Stimulated activated CD4-positive, alpha-beta T cell treated with anti-CD3 and anti-CD28 coated beads, Interleukin-12 subunit alpha, Interleukin-12 subunit beta, amount 100 ng/mL, for 48 hours (primary cell): ENCODE measurements around the gene SOS1.
A peak's percentile ranks its signal among the peaks of the same experiment; 100 is the strongest.

Experiments
- DNase-seq, 3 donors: peaks; one replicate each; pipeline ENCODE4 v3.0.0-alpha.2; 2020; ENCODE audit warnings: low read depth in 2 of 3, low spot score in 1 of 3

The SOS1 gene

DNA sequence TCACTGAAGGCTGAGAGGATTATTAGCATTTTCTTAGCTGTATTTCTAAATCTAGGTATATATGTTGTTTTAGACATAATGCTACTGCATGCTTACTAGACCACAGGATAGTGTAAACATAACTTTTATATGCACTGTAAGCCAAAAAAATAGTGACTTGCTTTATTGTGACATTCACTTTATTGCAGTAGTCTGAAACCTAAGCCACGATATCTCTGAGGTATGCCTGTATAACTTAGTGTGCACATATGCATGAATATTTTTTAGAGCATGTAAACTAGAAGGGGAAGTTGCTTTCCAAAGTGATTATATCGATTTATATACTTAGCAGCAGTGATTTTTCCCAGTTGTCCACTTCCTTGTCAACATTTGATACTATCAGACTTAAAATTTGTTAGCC is 81.8 kb downstream of the SOS1 start:
- DNase-seq, result no peak

DNA sequence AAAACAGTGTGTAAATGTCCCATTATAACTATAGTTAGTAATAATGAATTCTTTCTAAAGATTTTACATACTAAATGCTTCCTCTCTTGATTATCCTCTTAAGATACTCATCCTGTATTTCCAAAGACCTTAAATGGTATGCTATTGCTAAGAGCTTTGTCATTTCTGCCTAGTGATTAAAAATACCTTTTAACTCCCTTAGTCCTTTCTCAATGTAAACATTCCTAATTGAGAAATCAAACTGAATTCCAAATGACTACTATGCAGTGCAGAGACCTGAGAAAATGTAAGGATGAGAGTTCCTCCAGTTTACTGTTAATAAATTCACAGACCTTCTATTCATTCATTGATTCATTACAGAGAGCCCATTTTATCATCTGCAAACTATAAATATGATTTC is 86.9 kb downstream of the SOS1 start:
- no peak for DNase-seq

DNA sequence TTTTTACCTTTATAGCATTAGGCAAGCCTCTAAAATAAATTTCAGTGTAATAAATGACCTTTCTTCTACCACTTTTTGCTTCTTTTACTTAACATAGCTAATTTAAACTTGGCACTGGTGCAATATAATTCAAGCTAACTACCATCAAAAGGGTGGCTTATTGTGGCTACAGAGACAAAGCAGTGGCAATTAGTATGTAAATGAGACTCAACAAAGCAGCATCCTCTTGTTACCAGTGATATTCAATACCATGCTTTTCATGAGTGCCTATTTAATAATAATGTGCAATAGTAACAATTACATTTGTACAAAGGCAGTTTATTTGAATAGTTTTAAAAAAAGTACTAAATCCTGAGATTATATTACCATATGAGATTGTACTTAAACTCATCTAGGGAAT is 93.4 kb downstream of the SOS1 start:
- DNase-seq, result no peak

DNA sequence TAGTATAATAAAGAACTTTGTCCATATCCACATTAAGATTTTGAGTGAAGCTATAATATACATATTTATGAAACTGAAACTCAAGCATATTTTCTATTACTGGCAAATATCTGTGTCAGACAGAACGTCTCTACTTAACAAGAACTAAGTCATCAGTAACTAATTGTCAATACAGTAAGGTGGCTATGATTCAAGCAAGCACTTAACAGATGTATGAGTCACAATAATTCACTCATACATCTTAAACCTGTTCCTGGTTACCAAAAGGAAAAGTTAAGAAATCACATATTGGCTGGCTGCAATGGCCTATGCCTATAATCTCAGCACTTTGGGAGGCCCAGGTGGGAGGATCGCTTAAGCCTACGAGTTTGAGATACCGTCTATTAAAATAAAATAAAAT is 96.0 kb downstream of the SOS1 start:
- DNase-seq, result no peak

DNA sequence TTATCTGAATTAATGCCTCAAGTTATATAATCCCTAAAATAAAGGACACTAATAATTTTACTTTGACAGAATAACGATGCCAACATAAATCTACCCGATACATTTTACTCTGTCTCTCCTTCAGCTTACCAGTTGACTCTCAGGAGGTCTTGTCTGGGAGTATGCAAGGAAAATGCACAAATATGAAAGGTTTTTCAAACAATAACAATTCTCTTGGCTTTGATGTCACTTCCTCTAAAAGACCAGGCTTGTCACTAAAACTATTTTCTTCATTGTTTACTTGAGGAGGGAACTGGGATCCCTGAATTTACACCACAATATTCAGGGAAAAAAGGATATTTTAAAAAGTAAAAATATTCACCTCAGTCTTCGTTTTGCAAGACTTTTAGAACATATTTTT is 97.2 kb downstream of the SOS1 start:
- DNase-seq, result no peak

DNA sequence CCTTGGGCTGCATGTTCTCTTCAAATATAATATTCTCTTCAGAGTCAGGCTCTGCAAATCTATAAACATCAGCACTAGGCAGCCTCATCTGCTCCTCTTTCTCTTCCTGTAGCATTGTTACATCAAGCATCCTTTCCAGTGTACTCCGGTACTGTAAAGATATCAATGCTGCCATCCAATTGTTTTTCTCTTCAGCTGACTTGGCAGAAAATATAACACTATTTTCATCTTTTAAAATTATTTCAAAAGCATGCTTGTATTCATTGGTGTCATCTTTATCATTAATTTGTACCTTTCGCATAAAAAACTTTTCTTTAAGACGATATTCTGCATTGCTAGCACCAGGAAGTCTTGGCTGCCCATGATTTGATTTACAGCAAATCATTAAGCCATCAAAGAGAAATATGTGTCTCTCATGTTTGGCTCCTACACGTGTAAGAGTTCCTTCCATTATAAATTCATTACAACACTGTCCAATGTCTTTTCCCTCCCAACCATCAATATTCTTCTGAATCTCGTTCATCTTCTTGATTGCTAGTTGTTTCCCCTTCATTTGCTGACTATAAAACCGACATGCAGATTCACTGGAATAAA is 98.1 kb downstream of the SOS1 start:
- DNase-seq, result no peak

DNA sequence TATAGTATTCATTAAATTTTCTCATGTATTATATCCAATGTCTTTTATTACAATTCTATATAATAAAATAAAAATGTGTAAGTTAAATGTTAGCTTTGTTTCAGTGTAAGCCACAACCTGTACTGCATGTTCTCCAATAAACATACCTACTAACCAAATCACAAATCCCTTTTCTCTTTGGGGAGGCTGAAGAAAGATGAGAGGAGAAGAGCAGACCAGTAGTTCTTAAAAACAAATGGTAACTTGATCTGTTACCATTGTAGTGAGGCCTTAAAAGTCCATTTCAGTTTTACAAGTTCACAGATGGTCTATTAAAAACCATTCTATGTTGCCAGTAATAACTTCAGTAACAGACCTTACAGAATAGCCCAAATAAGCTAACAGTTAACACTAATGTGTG is 100.5 kb downstream of the SOS1 start:
- DNase-seq, result no peak

DNA sequence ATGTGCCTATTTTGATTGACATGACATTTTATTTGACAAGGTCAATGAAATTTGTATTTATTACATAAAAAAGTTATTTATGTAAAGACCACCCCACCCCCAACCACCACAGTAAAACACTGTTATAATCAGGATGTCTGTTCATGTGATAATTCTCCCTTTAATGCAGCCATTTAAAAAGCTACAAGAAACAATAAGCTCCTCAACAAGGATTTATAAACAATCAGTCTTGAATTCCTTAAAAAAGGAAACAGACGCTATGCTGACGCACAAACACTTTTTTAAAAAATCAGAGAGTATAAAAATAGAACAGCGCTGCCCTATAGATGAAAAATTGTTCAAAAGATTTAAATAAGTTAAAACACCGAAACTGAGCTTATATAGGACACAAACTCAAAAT is 102.2 kb downstream of the SOS1 start:
- no peak for DNase-seq

DNA sequence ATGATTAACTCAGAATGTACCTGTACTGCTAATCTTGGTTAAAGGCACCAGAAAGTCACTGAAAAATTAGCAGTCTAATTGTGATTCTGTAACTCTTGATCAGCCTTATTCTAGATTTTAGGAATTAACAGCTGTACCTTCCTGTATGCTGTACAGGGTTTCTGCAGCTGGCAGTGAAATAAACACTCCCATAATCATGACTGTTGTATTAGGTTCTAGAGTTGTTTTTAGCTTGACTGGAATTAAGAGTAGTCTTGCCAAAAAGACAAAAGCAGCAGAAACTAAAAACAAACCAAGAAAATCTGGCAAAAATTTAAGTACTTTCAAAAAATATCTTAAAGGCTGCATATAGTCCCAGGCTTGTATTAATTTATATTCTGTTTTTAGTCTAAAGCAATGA is 103.5 kb downstream of the SOS1 start:
- DNase-seq, result no peak

DNA sequence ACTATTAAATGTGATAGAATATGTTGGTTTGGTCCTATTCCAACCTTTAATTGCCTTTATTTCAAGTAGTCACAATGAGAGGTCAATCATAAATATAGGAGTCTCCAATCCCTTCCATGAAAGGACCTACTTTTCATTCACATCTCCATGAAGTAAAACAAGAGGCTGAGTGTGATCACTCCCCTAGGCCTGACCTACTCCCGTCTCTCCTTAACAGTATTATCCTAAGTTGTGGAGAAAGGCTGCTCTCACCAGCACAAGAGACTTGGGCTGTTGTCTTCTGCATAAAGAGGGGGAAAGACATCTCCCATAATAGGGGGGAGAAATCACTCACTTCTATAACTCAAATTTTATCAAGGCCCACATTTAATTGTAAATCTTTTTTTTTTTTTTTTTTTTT is 105.4 kb downstream of the SOS1 start:
- DNase-seq, result no peak

DNA sequence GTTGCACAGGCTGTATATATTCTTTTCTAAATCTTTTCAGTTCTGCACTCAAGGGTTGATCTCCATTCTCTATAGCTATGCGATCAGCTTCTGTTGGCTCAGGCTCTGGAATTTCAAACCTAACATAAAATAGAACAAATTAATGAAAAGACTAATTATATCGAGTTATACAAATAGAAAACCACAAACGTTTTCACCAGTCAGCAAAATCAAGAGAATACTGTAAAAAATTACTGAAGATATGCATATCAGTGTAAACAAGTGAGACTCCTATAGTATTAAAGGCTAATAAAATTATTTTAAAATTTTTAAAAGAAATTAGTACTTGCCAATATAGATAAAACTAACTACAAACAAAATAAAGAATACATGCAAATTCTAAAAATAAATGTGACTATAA is 107.0 kb downstream of the SOS1 start:
- DNase-seq, result no peak

DNA sequence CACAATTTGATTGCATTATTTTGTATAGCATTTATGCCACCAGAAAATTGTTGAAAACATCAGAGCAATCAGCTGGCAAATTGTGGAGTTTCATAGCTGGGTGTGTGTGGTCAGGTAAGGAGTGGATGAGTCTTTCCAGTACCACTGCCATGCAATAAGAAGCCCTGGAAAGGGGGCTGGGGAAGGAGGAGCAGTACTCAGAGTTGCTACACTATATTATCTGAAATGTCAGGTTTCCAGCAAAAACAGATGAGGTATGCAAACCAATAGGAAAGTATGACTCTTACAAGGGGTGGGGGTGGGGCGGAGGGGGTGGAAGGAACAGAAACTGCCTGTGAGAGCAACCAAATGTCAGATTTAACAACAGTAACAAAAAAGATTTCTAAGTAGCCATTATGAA is 112.2 kb downstream of the SOS1 start:
- DNase-seq, result peak in 1 of 3 donors; percentile 3

DNA sequence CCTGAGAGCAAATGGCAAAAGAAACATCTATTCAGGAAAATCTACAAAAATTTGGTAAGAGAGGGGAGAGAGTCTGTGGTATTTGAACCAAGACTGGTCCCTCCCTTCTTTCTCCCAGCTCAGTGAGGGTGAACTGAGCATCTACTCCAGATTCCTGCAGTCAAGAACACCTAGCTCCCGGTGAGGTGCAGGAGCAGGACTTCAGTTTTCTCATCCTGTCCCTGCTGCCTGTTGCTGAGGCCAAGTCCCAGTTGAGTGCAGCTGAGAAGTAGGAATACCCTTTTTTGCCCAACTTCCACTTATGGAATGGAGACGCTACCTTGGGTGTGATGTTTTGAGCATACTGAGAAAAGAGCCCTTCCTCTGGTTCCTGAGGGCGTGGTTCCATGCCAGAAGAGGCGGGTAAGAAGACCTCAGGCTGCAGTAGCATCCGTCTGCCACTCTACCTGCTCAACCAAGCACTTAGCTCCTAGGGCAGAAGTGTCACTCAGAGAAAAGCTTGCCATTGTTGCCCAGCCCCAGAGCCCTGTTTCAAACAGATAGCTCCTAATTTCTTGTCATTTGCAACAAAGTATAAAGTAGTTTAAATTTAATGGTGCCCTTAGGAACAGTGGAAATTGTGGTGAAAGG is 112.9 kb downstream of the SOS1 start:
- no peak for DNase-seq

DNA sequence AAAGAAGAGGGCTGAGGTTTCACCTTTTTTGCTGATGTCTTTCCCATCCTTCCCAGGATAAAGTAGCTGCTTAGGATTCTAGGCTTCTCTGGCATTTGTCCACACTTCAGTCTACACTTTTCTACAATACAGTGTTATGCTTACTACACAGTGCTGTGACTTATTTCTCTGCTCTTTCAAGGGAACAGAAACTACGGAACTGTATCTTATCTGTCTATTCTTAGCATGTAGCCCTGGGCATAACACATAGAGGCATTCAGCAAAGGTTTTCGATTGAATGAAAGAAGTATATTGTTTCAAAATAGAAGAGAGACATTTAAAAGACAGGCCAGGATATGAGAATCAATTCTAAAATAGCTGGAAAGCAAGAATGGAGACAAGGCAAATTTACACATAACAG is 120.3 kb downstream of the SOS1 start:
- no peak for DNase-seq

DNA sequence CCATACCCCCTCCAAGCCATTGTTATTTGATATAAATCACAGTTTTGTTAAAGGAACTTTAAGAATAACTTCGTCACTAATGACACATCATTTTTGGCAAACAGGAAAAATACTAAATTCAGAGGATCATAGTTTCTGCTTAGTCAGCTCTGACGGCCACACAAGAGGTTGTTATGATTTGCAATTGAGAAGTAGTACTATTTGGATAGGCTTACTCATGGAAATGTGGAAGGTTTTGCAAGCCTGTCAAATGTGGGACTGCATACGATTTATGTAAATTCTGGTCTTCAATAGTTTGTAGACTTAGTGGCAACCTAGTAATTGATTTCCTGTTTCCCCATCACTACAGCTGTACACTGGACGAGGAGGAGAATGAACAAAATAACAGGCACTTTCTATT is 123.1 kb downstream of the SOS1 start:
- no peak for DNase-seq

DNA sequence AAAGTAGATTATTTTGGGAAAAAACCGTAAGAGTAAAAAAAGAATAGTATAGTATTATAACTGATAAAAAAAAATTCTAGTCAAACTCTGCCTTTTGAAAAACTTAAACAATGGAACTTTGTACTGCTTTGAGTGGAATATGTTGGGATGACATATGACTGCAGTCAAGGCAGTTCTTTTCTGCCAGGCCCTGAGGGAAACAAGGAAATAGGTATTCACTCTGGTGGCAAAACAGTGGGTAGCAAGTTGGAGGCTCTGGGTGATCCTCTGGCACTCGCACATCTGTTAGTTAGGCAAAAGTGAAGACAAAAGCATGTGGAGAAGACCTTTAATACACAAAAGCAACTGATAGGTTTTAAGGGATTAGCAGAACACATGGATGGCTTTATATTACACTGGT is 129.0 kb downstream of the SOS1 start:
- DNase-seq, result no peak

DNA sequence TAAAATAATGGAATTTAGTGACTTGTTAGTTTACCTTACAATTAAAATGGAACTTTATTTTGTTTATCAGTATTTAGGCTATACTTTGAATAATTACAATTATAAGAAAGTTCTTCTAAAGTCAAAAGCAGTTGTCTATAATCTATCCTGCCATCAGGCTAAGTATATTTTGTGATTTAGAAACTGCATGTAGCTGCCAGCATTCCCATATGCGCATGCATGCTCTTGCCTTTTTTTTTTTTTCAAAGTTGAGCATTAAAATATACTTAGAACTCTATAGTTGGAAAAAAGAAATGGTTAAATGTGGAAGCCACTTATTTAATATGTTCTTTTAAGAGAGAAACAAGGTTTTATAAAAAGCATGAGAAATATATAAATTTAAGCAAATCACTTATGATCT is 132.1 kb downstream of the SOS1 start:
- no peak for DNase-seq

DNA sequence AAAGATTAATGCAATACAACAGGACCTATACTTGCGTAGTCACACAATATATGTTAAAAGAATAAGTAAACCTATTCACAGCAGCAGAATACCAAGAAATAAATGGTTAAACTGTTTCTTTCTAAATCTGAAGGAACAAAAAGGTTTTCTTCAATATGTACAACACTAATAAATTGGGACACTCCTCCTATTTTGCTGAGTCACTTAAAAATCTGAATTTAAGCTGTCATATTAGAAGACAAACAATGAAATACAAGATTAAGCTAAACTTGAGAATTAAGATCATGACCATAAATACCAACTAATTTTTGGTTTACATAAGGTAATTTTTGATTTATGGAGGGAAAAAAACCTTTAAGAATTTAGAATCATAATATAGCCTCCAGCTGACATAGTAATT is 138.4 kb downstream of the SOS1 start:
- DNase-seq, result no peak

DNA sequence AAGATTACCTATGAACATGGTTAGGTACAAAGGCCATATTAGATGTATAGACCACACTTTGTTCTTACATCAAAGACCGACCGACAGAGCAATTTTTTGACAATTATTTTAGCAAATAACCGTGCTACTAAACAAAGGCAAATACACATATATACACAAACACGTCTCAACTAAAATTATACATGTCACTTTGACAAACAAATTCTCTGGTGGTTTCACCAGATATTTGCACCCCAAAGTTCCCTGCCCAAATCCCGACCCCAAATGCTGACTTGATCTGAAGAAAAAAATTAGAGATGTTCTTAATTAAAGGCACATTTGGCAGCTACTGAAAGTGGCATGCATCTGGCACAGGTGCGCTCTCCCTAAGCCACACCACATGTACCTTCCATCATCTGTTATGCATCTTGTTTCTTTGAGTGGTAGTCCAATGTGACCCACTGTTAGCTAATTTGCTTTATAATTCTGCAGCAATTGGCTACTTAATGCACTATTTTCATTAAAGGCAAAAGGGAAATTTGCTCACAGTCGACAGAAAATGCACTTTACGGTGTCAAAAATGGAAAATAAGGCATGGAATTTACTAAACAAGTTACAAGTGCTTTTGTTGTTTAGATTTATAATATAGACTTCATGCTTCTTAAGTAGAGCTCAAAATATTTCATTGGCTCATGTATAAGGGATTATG is 139.0 kb downstream of the SOS1 start:
- no peak for DNase-seq

DNA sequence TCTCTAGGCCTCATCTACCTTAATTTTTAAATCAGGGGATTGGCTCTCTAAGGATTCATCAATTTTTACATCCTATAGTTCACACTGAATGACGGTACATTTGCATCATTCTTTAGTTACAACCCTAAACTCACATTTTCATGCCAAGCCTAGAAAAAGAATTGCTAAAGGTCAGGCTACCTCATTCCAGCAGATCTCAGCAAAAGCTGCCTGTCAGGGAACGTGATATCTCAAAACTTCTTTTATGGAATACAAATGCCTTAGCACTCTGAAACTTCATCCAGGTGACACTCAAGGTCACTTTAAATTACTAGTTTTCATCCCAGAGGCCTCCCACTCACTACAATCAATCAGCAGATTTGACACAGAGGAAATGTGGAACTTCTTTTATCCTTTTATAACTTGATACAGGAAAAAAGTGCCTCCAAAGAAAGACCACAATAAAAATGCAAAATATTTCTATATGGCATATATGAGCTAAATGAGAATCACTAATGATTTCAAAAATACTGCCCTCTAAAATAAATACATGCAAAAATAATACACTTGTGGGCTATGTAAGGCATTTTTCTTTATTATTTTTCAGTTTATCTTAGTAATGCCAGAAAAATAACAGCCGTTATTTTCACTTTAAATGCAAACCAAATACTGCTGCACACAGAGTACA is 139.7 kb downstream of the SOS1 start:
- no peak for DNase-seq

DNA sequence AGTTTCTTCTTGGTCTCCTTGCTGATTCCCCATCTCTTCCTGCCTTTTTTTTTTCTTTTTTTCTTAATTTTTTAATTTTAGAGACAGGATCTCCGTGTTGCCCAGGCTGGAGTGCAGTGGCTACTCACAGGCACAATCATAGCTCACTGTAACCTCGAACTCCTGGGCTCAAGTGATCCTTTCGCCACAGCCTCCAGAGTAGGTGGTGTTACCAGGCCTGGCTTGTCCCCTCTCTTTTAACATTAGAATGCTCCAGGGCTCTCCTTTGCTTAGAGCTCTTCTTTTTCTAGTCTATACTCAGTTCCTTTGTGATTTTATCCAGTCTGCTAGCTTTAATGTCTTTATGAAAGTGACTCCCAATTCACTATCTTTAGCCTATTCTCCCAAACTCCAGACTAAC is 141.9 kb downstream of the SOS1 start:
- no peak for DNase-seq

DNA sequence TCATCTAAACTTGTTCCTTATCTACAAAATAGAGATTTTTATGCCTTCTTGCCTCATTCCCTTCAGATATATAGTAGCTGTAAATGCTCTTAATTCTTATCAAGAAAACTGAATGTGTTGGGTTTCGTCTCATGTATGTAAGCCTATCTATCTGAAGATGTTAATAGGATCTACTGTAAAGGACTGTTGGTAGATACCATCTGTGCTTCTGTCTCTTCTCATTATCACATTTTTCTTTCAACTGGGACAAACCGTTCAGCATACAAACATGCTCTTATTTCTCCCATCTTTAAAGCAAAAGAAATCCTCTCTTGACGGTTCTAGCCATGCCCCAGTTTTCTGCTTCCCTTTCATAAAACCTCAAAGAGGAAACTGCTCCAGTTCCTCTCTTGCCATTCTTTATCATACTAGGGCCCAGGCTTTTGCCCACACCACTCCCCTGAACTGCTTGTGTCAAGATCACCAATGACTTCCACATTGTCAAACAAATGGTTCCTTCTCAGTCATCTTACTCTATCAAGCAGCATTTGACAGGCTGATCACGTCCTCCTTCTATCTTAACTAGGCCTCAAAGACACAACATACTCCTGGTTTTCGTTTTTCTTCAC is 142.5 kb downstream of the SOS1 start:
- no peak for DNase-seq
